8988T (cell line): ENCODE data around the gene TAC1.
"Not testable (repeated sequence)": the region's sequence is repeated elsewhere in the genome, so short reads cannot be mapped to it uniquely, and the experiment has no call there.

Source experiments
- DNase-seq: peaks from one replicate; pipeline ENCODE4 v3.0.0; 2011

The TAC1 gene

GRCh38 chr7:97731736-97732564 lies at the start of gene TAC1:
TAC1 (plus strand) TSS chr7:97732086; CDS start chr7:97732613, 527 bp downstream.
- no peak for DNase-seq

- DNase-seq: no peak
Measured at GRCh38 chr7:97685952-97686351, 45.9 kb upstream of the TAC1 start.

- no peak for DNase-seq
Measured at GRCh38 chr7:97693586-97693985, 38.3 kb upstream of the TAC1 start.

- DNase-seq: no peak
Measured at GRCh38 chr7:97694355-97694754, 37.5 kb upstream of the TAC1 start.

GRCh38 chr7:97697396-97697795 lies 34.5 kb upstream of the TAC1 start:
- DNase-seq: no peak

- DNase-seq: no peak
Measured at GRCh38 chr7:97722386-97722785, 9.5 kb upstream of the TAC1 start.

- DNase-seq: no peak
Measured at GRCh38 chr7:97732565-97733275, 834 bp downstream of the TAC1 start.

GRCh38 chr7:97733276-97734161 lies 1.6 kb downstream of the TAC1 start:
- no peak for DNase-seq

GRCh38 chr7:97734255-97734654 lies 2.4 kb downstream of the TAC1 start:
- DNase-seq: no peak

GRCh38 chr7:97735075-97735474 lies 3.2 kb downstream of the TAC1 start:
- no peak for DNase-seq

GRCh38 chr7:97748482-97748881 lies 16.6 kb downstream of the TAC1 start:
- DNase-seq: no peak

- DNase-seq: no peak
Measured at GRCh38 chr7:97751566-97751965, 19.7 kb downstream of the TAC1 start.

GRCh38 chr7:97752215-97752614 lies 20.3 kb downstream of the TAC1 start:
- DNase-seq: no peak

GRCh38 chr7:97757824-97758223 lies 25.9 kb downstream of the TAC1 start:
- DNase-seq: no peak

- no peak for DNase-seq
Measured at GRCh38 chr7:97770850-97771249, 39.0 kb downstream of the TAC1 start.

GRCh38 chr7:97771576-97771975 lies 39.7 kb downstream of the TAC1 start:
- DNase-seq: no peak

- no peak for DNase-seq
Measured at GRCh38 chr7:97772045-97772901, 40.4 kb downstream of the TAC1 start.

- not testable (repeated sequence) for DNase-seq
Measured at GRCh38 chr7:97786398-97786797, 54.5 kb downstream of the TAC1 start.
